ENCODE results near the gene MRPL32. TPM values are rescaled to one million over a fixed set of nuclear protein-coding genes. Genes with fewer than 3 reads are reported as not detected.

Gene MRPL32
- total RNA-seq, 1 donor from 2014 or later, result 71.2 TPM

DNA sequence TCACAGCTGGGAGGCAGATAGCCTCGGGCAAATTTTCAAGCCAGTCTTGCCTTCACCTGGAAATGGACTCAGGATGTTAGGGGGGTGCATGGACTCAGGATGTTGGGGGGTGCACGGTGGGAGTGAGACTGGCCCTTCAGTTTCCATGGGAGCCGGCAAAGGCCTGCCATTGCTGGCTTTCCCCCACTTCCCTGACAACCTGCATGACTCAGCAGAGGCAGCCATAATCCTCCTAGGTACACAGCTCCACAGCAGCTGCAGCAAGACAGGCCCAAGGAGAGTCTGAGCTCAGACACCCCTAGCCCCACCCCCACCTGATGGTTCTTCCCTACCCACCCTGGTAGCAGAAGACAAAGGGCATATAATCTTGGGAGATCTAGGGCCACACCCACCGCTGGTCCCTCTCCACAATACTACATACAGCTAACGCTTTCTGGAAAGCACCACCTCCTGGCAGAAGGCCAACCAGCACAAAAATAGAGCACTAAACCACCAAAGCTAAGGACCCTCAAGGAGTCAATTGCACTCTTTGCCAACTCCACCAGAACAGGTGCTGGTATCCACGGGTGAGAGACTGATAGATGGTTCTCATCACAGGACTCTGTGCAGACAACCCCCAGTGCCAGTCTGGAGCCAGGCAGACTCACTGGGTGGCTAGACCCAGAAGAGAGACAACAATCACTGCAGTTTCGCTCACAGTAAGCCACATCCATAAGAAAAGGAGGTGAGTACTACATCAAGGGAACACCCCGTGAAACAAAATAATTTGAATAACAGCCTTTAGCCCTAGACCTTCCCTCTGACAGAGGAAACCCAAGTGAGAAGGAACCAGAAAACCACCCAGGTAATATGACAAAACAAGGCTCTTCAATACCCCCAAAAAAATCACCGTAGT lies 38.6 kb upstream of the MRPL32 start:
- H3K4me3 ChIP-seq (ENCODE audit: insufficient read depth, low read depth, low read length), result no peak overlapping the region
- no peak for FAIRE-seq
- H3K36me3 Mint-ChIP-seq (ENCODE audit: low read depth, unreplicated experiment), result peaks cover 11% of the 10 kb centered on the region

GRCh38 chr7:42900842-42901241 lies 31.3 kb upstream of the MRPL32 start:
- DNase-seq (ENCODE audit: low read depth) (no peak), FAIRE-seq (no peak)
- H3K4me2 ChIP-seq (ENCODE audit: low read length), result no peak overlapping the region
- no peak overlapping the region for H3K9ac ChIP-seq (ENCODE audit: low read length)
- Mint-ChIP-seq H3K4me3 (ENCODE audit: unreplicated experiment) (no peak overlapping the region), H3K36me3 (ENCODE audit: low read depth, unreplicated experiment) (no peaks in the 10 kb centered on the region), H3K27ac (ENCODE audit: unreplicated experiment) (no peak overlapping the region), H3K27me3 (ENCODE audit: low read depth, unreplicated experiment) (no peaks in the 10 kb centered on the region), H3K4me1 (ENCODE audit: low read depth, unreplicated experiment) (peaks cover 6% of the 10 kb centered on the region), H3K9me3 (ENCODE audit: unreplicated experiment) (no peaks in the 10 kb centered on the region)
- no peaks in the 10 kb centered on the region for H4K20me1 ChIP-seq (ENCODE audit: insufficient read depth, low read length)
- H3K27ac ChIP-seq (ENCODE audit: low read depth, low read length), result no peak overlapping the region
- H3K4me3 ChIP-seq (ENCODE audit: insufficient read depth, low read depth, low read length), result no peak overlapping the region
- H3K9me3 ChIP-seq (ENCODE audit: insufficient read depth, low read depth, low read length), result no peaks in the 10 kb centered on the region
- no peaks in the 10 kb centered on the region for H3K4me1 ChIP-seq (ENCODE audit: insufficient read depth, low read length)
- H3K36me3 ChIP-seq (ENCODE audit: insufficient read depth, low read length), result no peaks in the 10 kb centered on the region
- H3K79me2 ChIP-seq (ENCODE audit: insufficient read depth, low read length), result no peaks in the 10 kb centered on the region
- TF ChIP-seq CTCF (IDR thresholded peaks at IDR 0.05; ENCODE audit: insufficient read depth, low read depth, low read length) (no peak), EZH2 (IDR thresholded peaks at IDR 0.05; ENCODE audit: insufficient read depth, low read length) (no peak)
- no peak overlapping the region for H2AFZ ChIP-seq (ENCODE audit: low read depth, low read length)
- H3K27me3 ChIP-seq (ENCODE audit: insufficient read depth, low read length), result no peaks in the 10 kb centered on the region

More for the DNA sequence above, 38.6 kb upstream of the MRPL32 start:
- H3K27me3 Mint-ChIP-seq (ENCODE audit: low read depth, unreplicated experiment), result no peaks in the 10 kb centered on the region
- peak overlapping the region; percentile 41 for H3K27ac Mint-ChIP-seq (ENCODE audit: unreplicated experiment)
- peaks cover 5% of the 10 kb centered on the region for H3K9me3 Mint-ChIP-seq (ENCODE audit: unreplicated experiment)
- Histone ChIP-seq H3K27ac (ENCODE audit: low read depth, low read length) (no peak overlapping the region), H3K27me3 (ENCODE audit: insufficient read depth, low read length) (no peaks in the 10 kb centered on the region), H4K20me1 (ENCODE audit: insufficient read depth, low read length) (no peaks in the 10 kb centered on the region), H3K36me3 (ENCODE audit: insufficient read depth, low read length) (no peaks in the 10 kb centered on the region), H3K4me1 (ENCODE audit: insufficient read depth, low read length) (no peaks in the 10 kb centered on the region), H3K4me2 (ENCODE audit: low read length) (no peak overlapping the region), H3K9me3 (ENCODE audit: insufficient read depth, low read depth, low read length) (no peaks in the 10 kb centered on the region), H3K79me2 (ENCODE audit: insufficient read depth, low read length) (no peaks in the 10 kb centered on the region), H3K9ac (ENCODE audit: low read length) (no peak overlapping the region), H2AFZ (ENCODE audit: low read depth, low read length) (no peak overlapping the region)
- no peak overlapping the region for H3K4me3 Mint-ChIP-seq (ENCODE audit: unreplicated experiment)
- no peak for DNase-seq (ENCODE audit: low read depth)
- peaks cover 7% of the 10 kb centered on the region for H3K4me1 Mint-ChIP-seq (ENCODE audit: low read depth, unreplicated experiment)
- TF ChIP-seq EZH2 (IDR thresholded peaks at IDR 0.05; ENCODE audit: insufficient read depth, low read length) (no peak), CTCF (IDR thresholded peaks at IDR 0.05; ENCODE audit: insufficient read depth, low read depth, low read length) (no peak)

DNA sequence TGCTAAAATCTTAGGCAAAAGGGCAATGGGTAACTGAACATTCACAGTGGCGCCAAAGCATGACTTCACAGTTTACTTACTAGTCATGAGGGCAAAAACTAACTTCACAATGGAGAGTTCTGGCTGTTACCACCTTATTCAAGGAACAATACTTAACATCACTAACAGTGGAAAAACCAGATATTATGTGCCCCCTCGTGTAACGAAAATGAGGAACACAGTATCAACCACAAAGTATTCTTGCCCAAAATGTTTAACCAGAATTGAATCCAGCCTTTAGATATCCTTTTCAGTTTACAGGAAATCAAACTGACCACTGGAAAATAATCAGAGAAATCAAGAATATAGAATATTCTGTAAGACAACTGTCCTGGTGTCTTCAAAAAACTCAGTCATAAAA lies 29.8 kb upstream of the MRPL32 start:
- no peak overlapping the region for H3K4me3 ChIP-seq (ENCODE audit: insufficient read depth, low read depth, low read length)
- no peak overlapping the region for H3K27ac ChIP-seq (ENCODE audit: low read depth, low read length)
- no peak overlapping the region for H2AFZ ChIP-seq (ENCODE audit: low read depth, low read length)
- no peak overlapping the region for H3K4me2 ChIP-seq (ENCODE audit: low read length)
- H3K9ac ChIP-seq (ENCODE audit: low read length), result no peak overlapping the region
- H4K20me1 ChIP-seq (ENCODE audit: insufficient read depth, low read length), result no peaks in the 10 kb centered on the region
- no peaks in the 10 kb centered on the region for H3K36me3 ChIP-seq (ENCODE audit: insufficient read depth, low read length)
- FAIRE-seq (no peak), DNase-seq (ENCODE audit: low read depth) (no peak)
- no peaks in the 10 kb centered on the region for H3K27me3 ChIP-seq (ENCODE audit: insufficient read depth, low read length)
- no peak overlapping the region for H3K4me3 Mint-ChIP-seq (ENCODE audit: unreplicated experiment)
- no peaks in the 10 kb centered on the region for H3K79me2 ChIP-seq (ENCODE audit: insufficient read depth, low read length)
- no peaks in the 10 kb centered on the region for H3K36me3 Mint-ChIP-seq (ENCODE audit: low read depth, unreplicated experiment)
- no peak for TF ChIP-seq CTCF (IDR thresholded peaks at IDR 0.05; ENCODE audit: insufficient read depth, low read depth, low read length)
- H3K9me3 Mint-ChIP-seq (ENCODE audit: unreplicated experiment), result no peaks in the 10 kb centered on the region
- no peaks in the 10 kb centered on the region for H3K4me1 ChIP-seq (ENCODE audit: insufficient read depth, low read length)
- H3K9me3 ChIP-seq (ENCODE audit: insufficient read depth, low read depth, low read length), result no peaks in the 10 kb centered on the region
- H3K4me1 Mint-ChIP-seq (ENCODE audit: low read depth, unreplicated experiment), result peaks cover 6% of the 10 kb centered on the region
- H3K27me3 Mint-ChIP-seq (ENCODE audit: low read depth, unreplicated experiment), result no peaks in the 10 kb centered on the region
- no peak overlapping the region for H3K27ac Mint-ChIP-seq (ENCODE audit: unreplicated experiment)

All from astrocyte (in vitro differentiated cells and primary cell).